Measurements from ENCODE around the gene FOXJ3.

FOXJ3 gene

GRCh38 chr1:42195841-42196240 is 139.2 kb downstream of the FOXJ3 start:
- DNase-seq (ENCODE audit: low spot score), result no peak
- Histone ChIP-seq H3K4me3 (no peak overlapping the region), H3K27ac (no peak overlapping the region)
- no peak for TF ChIP-seq CTCF (IDR thresholded peaks at IDR 0.05)

GRCh38 chr1:42192106-42192505 is 142.9 kb downstream of the FOXJ3 start:
- H3K4me3 ChIP-seq, result no peak overlapping the region

GRCh38 chr1:42191319-42191718 is 143.7 kb downstream of the FOXJ3 start:
- no peak overlapping the region for H3K27ac ChIP-seq
- DNase-seq (ENCODE audit: low spot score), result no peak
- TF ChIP-seq CTCF (IDR thresholded peaks at IDR 0.05), result no peak
- H3K4me3 ChIP-seq, result no peak overlapping the region

More at GRCh38 chr1:42192106-42192505, 142.9 kb downstream of the FOXJ3 start:
- no peak for DNase-seq (ENCODE audit: low spot score)
- no peak for TF ChIP-seq CTCF (IDR thresholded peaks at IDR 0.05)
- no peak overlapping the region for H3K27ac ChIP-seq

- Histone ChIP-seq H3K27ac (no peak overlapping the region), H3K4me3 (no peak overlapping the region)
- DNase-seq (ENCODE audit: low spot score), result no peak
- no peak for TF ChIP-seq CTCF (IDR thresholded peaks at IDR 0.05)
Observed at GRCh38 chr1:42189931-42190853, 144.8 kb downstream of the FOXJ3 start.

- no peak overlapping the region for H3K27ac ChIP-seq
- no peak overlapping the region for H3K4me3 ChIP-seq
- DNase-seq (ENCODE audit: low spot score), result no peak
- TF ChIP-seq CTCF (IDR thresholded peaks at IDR 0.05), result no peak
Observed at GRCh38 chr1:42186152-42186551, 148.9 kb downstream of the FOXJ3 start.

GRCh38 chr1:42184616-42185015 is 150.4 kb downstream of the FOXJ3 start:
- DNase-seq (ENCODE audit: low spot score), result no peak
- no peak for TF ChIP-seq CTCF (IDR thresholded peaks at IDR 0.05)
- no peak overlapping the region for H3K4me3 ChIP-seq
- H3K27ac ChIP-seq, result no peak overlapping the region

- no peak for TF ChIP-seq CTCF (IDR thresholded peaks at IDR 0.05)
- Histone ChIP-seq H3K27ac (no peak overlapping the region), H3K4me3 (no peak overlapping the region)
- no peak for DNase-seq (ENCODE audit: low spot score)
Observed at GRCh38 chr1:42183957-42184268, 151.1 kb downstream of the FOXJ3 start.

All from coronary artery (tissue), 2 donors.